DMS114 treated with DMSO at 0.1 percent for 48 hours (cell line): ENCODE data around the gene GABRP.

Experiments used
- DNase-seq: peaks from one replicate; lab custom pipeline; 2025; ENCODE audit not compliant: unreplicated experiment; lab: John Stamatoyannopoulos, UW

GABRP gene

GRCh38 chr5:170860415-170860814 lies 76.9 kb downstream of the GABRP start:
- no peak for DNase-seq

- no peak for DNase-seq
Observed at GRCh38 chr5:170860818-170861666, 77.5 kb downstream of the GABRP start.

GRCh38 chr5:170861667-170861916 lies 78.1 kb downstream of the GABRP start:
- no peak for DNase-seq

- peak; percentile 43 for DNase-seq
Observed at GRCh38 chr5:170861917-170862766, 78.6 kb downstream of the GABRP start, which contains the start of gene RANBP17. Gene RANBP17, plus strand, starts transcription at chr5:170862018.

GRCh38 chr5:170863646-170864045 lies 80.1 kb downstream of the GABRP start:
- DNase-seq = no peak
